MCF 10A (cell line): ENCODE results near the gene SLC17A9. TPM values are rescaled to one million over a fixed set of nuclear protein-coding genes. Genes with fewer than 3 reads are reported as not detected.
A peak's percentile ranks its signal among the peaks of the same experiment; 100 is the strongest.

Source experiments
- Bru-seq: library from RNA; stranded (reverse); fragments of 400-500 nt; gene quantifications from one replicate; lab custom pipeline; 2021; lab: Mats Ljungman, UMichigan
- BruChase-seq, 2 experiments: library from RNA; stranded (reverse); fragments of 400-500 nt; gene quantifications; one replicate each; lab custom pipeline; 2021; lab: Mats Ljungman, UMichigan
- BruUV-seq: library from RNA; stranded (reverse); fragments of 400-500 nt; replicated peaks from 2 replicates; lab custom pipeline; 2021; lab: Mats Ljungman, UMichigan
- CTCF ChIA-PET: fragments of 300-600 bp; sonication (Branson Sonifier 250); formaldehyde crosslinking; extraction: SDS; loops from one replicate; lab custom pipeline; 2021; ENCODE audit warnings: antibody characterized with exemption, inconsistent platforms; lab: Yijun Ruan, JAX
- POLR2A ChIA-PET: fragments of 300-600, 350-650 bp; sonication (Branson Sonifier 250); formaldehyde crosslinking; extraction: SDS; loops from one replicate; lab custom pipeline; 2020; ENCODE audit warnings: antibody characterized with exemption, inconsistent platforms; lab: Yijun Ruan, JAX
- DNase-seq: peaks from one replicate; pipeline ENCODE4 v3.0.0-alpha.2; 2018; ENCODE audit not compliant: unreplicated experiment
- H3K27ac Mint-ChIP-seq: one replicate; pipeline ENCODE4 v1.8.0; 2022; ENCODE audit warnings: mild to moderate bottlenecking, low read depth, mixed read lengths; ENCODE audit not compliant: unreplicated experiment
- H3K27me3 Mint-ChIP-seq: one replicate; pipeline ENCODE4 v1.8.0; 2022; ENCODE audit warnings: mixed read lengths; ENCODE audit not compliant: insufficient read depth, unreplicated experiment
- H3K36me3 Mint-ChIP-seq: one replicate; pipeline ENCODE4 v1.8.0; 2022; ENCODE audit warnings: mild to moderate bottlenecking, moderate library complexity, mixed read lengths; ENCODE audit not compliant: insufficient read depth, unreplicated experiment
- H3K4me1 Mint-ChIP-seq: one replicate; pipeline ENCODE4 v1.8.0; 2022; ENCODE audit warnings: mixed read lengths; ENCODE audit not compliant: insufficient read depth, unreplicated experiment
- H3K4me3 Mint-ChIP-seq: one replicate; pipeline ENCODE4 v1.8.0; 2022; ENCODE audit warnings: mild to moderate bottlenecking, moderate library complexity, mixed read lengths; ENCODE audit not compliant: unreplicated experiment
- H3K9me3 Mint-ChIP-seq: one replicate; pipeline ENCODE4 v1.8.0; 2022; ENCODE audit warnings: mixed read lengths; ENCODE audit not compliant: unreplicated experiment
- CTCF ChIP-seq: fragments of 200-600 bp; IDR thresholded peaks from one replicate; pipeline ENCODE4 v1.8.0; 2022; ENCODE audit warnings: antibody characterized with exemption, mild to moderate bottlenecking; ENCODE audit not compliant: unreplicated experiment
- intact Hi-C: fragments of 100-400 bp; cut with micrococcal nuclease; formaldehyde crosslinking; loops from 2 replicates; pipeline ENCODE4 v1.14.1; 2022
- long read RNA-seq: library from polyadenylated mRNA; stranded (forward); transcript quantifications from one replicate; pipeline ENCODE4 v2.0.0, GENCODE V29; 2022
- total RNA-seq: library from RNA; stranded (reverse); gene quantifications from 2 replicates; pipeline ENCODE4 v1.2.3, GENCODE V29; 2022

Gene SLC17A9, protein sequence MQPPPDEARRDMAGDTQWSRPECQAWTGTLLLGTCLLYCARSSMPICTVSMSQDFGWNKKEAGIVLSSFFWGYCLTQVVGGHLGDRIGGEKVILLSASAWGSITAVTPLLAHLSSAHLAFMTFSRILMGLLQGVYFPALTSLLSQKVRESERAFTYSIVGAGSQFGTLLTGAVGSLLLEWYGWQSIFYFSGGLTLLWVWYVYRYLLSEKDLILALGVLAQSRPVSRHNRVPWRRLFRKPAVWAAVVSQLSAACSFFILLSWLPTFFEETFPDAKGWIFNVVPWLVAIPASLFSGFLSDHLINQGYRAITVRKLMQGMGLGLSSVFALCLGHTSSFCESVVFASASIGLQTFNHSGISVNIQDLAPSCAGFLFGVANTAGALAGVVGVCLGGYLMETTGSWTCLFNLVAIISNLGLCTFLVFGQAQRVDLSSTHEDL
- total RNA-seq: 0.07 TPM in 1 of 2 replicates, not detected in the other
- percentile 4 among the genes with signal in this experiment for Bru-seq, nascent RNA
- percentile 6 among the genes with signal in this experiment for BruChase-seq, experiment 1, labeled RNA remaining after a 6-hour chase
- not detected for BruChase-seq, experiment 2, labeled RNA remaining after a 2-hour chase
- long read RNA-seq: 0 reads

DNA sequence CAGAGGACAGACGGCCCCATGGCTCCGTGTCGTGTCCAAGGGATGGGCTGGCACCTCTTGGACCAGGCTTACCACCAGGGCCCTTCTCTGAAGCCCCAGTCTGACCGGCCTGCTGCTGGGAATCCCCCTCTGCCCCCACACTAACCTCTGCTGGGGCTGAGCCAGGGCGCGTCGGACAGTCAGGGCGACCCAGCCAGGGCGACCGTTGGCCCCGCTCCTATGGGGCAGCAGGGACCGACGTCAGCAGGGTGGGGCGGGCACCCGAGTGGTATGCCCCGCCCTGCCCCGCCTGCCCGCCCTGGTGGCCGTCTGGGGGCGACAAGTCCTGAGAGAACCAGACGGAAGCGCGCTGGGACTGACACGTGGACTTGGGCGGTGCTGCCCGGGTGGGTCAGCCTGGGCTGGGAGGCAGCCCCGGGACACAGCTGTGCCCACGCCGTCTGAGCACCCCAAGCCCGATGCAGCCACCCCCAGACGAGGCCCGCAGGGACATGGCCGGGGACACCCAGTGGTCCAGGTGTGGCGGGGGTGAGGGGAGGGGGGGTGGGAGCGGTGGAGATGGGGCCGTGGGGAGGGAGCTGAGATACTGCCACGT lies at the start of gene SLC17A9:
Gene SLC17A9, plus strand, starts transcription at position 337 of the 595 bp plus-strand sequence. Its CDS starts 122 bp downstream, at position 459.
- H3K4me3 Mint-ChIP-seq: no peak within 1 kb of the TSS
- peaks cover 25% of the 10 kb centered on the region for H3K36me3 Mint-ChIP-seq
- BruUV-seq: no TSS peak
- CTCF ChIA-PET: no interaction called here
- no peak for TF ChIP-seq CTCF
- no peaks in the 10 kb centered on the region for H3K4me1 Mint-ChIP-seq
- intact Hi-C loops: no loop called here
- H3K27ac Mint-ChIP-seq: no peak within 1 kb of the TSS
- POLR2A ChIA-PET: interaction anchor here (0.5 kb wide), 1 partner anchor 342 kb away, joined by 3 read pairs; no protein-coding TSS in a partner anchor
- no peak for DNase-seq
- no peaks in the 10 kb centered on the region for H3K9me3 Mint-ChIP-seq
- no peaks in the 10 kb centered on the region for H3K27me3 Mint-ChIP-seq

DNA sequence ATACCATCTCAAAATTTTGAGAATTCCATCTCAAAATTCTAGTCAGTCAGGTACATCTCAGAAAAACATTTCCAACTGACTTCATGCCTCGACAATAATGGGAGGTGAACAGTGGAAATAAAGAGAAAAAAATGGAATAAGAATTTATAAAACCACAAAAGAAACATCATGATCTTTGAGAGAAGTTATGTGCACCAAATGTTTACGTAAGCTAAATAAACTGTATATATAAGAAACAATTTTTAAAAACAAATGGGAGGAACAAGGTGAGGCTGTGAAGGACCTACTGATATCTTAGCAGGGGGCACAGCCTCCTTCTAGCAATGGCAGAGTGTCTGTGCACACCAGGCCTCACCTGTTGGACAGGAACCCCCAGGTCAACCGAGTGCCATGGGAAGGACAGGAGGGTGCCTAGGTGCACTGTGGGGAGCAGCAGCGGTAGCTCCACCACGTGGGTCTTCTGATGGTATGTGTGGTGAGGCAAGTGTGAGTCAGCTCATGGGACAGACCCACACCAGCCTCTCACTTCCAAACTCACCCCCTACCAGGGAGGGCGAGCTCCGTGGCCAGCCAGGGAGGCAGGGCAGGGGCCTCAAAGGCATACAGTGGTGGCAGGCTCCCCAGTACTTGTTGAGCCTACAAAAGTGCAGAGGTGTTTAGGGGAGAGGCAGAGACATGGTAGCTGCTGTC lies 49.4 kb upstream of the SLC17A9 start:
- Mint-ChIP-seq H3K27me3 (no peaks in the 10 kb centered on the region), H3K9me3 (no peaks in the 10 kb centered on the region), H3K27ac (no peak overlapping the region), H3K36me3 (peaks cover 89% of the 10 kb centered on the region), H3K4me3 (no peak overlapping the region), H3K4me1 (no peaks in the 10 kb centered on the region)
- ChIA-PET POLR2A (interaction anchor here (0.8 to 5.8 kb wide), 10 partner anchors 10 to 39 kb away, joined by 3 to 36 read pairs (median 6); partner anchors contain the start of gene GID8), CTCF (interaction anchor here (0.6 to 7.5 kb wide), 5 partner anchors 10 to 819 kb away, joined by 3 to 54 read pairs (median 6); no protein-coding TSS in a partner anchor)
- intact Hi-C loops: no loop called here
- DNase-seq: no peak
- BruUV-seq: no TSS peak
- no peak for TF ChIP-seq CTCF

DNA sequence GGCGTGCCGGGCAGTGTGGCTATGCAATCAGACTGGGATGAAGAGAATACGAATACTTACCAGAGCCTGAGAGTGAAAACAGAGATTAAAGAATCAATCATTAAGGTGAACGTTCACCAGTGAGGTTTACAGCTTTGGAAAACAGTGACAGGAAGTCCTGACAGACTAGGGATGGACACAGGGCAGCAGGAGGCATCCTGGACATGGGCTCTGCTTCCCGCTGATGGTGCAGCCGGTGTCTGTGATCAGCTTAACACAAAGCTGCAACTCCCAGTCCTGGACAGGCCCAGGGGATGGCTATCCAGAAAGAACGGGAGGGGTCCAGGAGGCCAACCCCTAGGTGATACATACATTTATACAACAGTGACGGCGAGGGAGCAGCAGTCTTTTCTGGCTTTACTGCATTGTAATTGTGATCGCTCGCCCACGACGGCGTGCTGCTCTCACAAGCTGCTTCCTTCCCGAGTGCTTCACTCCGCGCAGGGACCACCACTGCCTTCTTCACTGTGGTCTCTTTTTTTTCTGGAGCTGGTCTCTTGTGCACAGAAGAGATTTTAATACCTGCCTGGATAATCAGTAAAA lies 46.9 kb upstream of the SLC17A9 start:
- BruUV-seq: no TSS peak
- no peak for DNase-seq
- no peak overlapping the region for H3K4me3 Mint-ChIP-seq
- H3K9me3 Mint-ChIP-seq: no peaks in the 10 kb centered on the region
- H3K36me3 Mint-ChIP-seq: peaks cover 100% of the 10 kb centered on the region
- H3K4me1 Mint-ChIP-seq: no peaks in the 10 kb centered on the region
- TF ChIP-seq CTCF: no peak
- H3K27me3 Mint-ChIP-seq: no peaks in the 10 kb centered on the region
- H3K27ac Mint-ChIP-seq: no peak overlapping the region
- POLR2A ChIA-PET: interaction anchor here (1.3 kb wide), 1 partner anchor 10 kb away, joined by 5 read pairs; no protein-coding TSS in a partner anchor
- CTCF ChIA-PET: interaction anchor here (0.6 to 1.4 kb wide), 2 partner anchors 15 to 149 kb away, joined by 3 to 4 read pairs; no protein-coding TSS in a partner anchor
- intact Hi-C loops: no loop called here
